ENCODE data around the gene CDH23.
A peak's percentile ranks its signal among the peaks of the same experiment; 100 is the strongest.

CDH23 gene

DNA sequence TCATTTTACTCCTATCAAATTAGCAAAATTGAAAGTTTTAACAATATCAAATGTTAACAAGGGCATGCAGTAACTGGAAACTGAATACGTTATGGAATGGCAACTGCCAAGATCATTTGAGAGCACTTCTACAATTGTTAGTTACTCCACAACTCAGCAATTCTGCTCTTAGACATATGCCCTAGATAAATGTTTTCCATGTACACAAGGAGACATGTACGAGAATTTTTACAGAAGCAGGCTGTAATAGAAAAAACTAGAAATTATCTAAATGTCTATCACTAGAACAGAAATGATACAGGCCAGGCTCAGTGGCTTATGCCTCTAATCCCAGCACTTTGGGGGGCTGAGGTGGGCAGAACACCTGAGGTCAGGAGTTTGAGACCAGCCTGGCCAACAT is 447.4 kb downstream of the CDH23 start:
- Histone ChIP-seq H2AFZ (ENCODE audit: low read length) (no peak overlapping the region), H4K20me1 (ENCODE audit: insufficient read depth, low read length, poor library complexity, severe bottlenecking) (peaks cover 86% of the 10 kb centered on the region), H3K4me1 (ENCODE audit: insufficient read depth, low read length, poor library complexity, severe bottlenecking) (peaks cover 37% of the 10 kb centered on the region), H3K36me3 (ENCODE audit: insufficient read depth, low read length) (no peaks in the 10 kb centered on the region), H3K9ac (ENCODE audit: low read depth, low read length, poor library complexity, severe bottlenecking) (no peak overlapping the region), H3K4me2 (ENCODE audit: low read depth, low read length, poor library complexity, severe bottlenecking) (no peak overlapping the region), H3K4me3 (ENCODE audit: low read length, poor library complexity, severe bottlenecking) (no peak overlapping the region), H3K9me2 (replicated peaks; ENCODE audit: low read depth, low read length) (no peaks in the 10 kb centered on the region), H3K79me2 (ENCODE audit: insufficient read depth, low read length) (peaks cover 67% of the 10 kb centered on the region), H3K9me3 (ENCODE audit: insufficient read depth, low read depth, low read length) (no peaks in the 10 kb centered on the region), H3K27me3 (ENCODE audit: insufficient read depth, low read length, poor library complexity, severe bottlenecking) (no peaks in the 10 kb centered on the region), H3F3A (ENCODE audit: low read depth) (no peaks in the 10 kb centered on the region)
- TF ChIP-seq, protein P1, sequence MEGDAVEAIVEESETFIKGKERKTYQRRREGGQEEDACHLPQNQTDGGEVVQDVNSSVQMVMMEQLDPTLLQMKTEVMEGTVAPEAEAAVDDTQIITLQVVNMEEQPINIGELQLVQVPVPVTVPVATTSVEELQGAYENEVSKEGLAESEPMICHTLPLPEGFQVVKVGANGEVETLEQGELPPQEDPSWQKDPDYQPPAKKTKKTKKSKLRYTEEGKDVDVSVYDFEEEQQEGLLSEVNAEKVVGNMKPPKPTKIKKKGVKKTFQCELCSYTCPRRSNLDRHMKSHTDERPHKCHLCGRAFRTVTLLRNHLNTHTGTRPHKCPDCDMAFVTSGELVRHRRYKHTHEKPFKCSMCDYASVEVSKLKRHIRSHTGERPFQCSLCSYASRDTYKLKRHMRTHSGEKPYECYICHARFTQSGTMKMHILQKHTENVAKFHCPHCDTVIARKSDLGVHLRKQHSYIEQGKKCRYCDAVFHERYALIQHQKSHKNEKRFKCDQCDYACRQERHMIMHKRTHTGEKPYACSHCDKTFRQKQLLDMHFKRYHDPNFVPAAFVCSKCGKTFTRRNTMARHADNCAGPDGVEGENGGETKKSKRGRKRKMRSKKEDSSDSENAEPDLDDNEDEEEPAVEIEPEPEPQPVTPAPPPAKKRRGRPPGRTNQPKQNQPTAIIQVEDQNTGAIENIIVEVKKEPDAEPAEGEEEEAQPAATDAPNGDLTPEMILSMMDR (conservative IDR thresholded peaks at IDR 0.05; ENCODE audit: low read length), result no peak
- no peak for TF ChIP-seq EZH2phosphoT487 (IDR thresholded peaks at IDR 0.05; ENCODE audit: borderline replicate concordance)

DNA sequence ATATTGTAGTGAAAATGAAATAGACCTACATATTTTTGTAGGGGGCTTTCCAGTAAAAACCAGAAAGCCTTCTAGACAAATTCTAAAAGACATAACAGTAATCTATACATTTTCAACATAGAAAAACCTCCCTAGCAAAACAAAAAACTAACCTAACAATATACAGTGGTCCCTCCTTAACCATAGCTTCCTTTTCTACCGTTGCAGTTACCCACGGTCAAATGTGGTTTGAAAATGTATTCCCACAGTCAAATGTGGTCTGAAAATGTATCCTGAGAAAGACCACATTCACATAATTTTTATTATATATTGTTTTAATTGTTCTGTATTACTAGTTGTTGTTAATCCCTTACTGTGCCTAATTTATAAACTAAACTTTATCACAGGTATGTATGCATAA is 448.0 kb downstream of the CDH23 start:
- Histone ChIP-seq H2AFZ (ENCODE audit: low read length) (no peak overlapping the region), H3K36me3 (ENCODE audit: insufficient read depth, low read length) (no peaks in the 10 kb centered on the region), H3K27me3 (ENCODE audit: insufficient read depth, low read length, poor library complexity, severe bottlenecking) (no peaks in the 10 kb centered on the region), H4K20me1 (ENCODE audit: insufficient read depth, low read length, poor library complexity, severe bottlenecking) (peaks cover 91% of the 10 kb centered on the region), H3K9ac (ENCODE audit: low read depth, low read length, poor library complexity, severe bottlenecking) (no peak overlapping the region), H3K4me2 (ENCODE audit: low read depth, low read length, poor library complexity, severe bottlenecking) (no peak overlapping the region), H3K9me3 (ENCODE audit: insufficient read depth, low read depth, low read length) (no peaks in the 10 kb centered on the region), H3K9me2 (replicated peaks; ENCODE audit: low read depth, low read length) (no peaks in the 10 kb centered on the region), H3F3A (ENCODE audit: low read depth) (no peaks in the 10 kb centered on the region), H3K79me2 (ENCODE audit: insufficient read depth, low read length) (peaks cover 69% of the 10 kb centered on the region), H3K4me3 (ENCODE audit: low read length, poor library complexity, severe bottlenecking) (no peak overlapping the region), H3K4me1 (ENCODE audit: insufficient read depth, low read length, poor library complexity, severe bottlenecking) (peaks cover 43% of the 10 kb centered on the region)
- no peak for TF ChIP-seq EZH2phosphoT487 (IDR thresholded peaks at IDR 0.05; ENCODE audit: borderline replicate concordance)
- TF ChIP-seq, protein P1 (conservative IDR thresholded peaks at IDR 0.05; ENCODE audit: low read length), result no peak

DNA sequence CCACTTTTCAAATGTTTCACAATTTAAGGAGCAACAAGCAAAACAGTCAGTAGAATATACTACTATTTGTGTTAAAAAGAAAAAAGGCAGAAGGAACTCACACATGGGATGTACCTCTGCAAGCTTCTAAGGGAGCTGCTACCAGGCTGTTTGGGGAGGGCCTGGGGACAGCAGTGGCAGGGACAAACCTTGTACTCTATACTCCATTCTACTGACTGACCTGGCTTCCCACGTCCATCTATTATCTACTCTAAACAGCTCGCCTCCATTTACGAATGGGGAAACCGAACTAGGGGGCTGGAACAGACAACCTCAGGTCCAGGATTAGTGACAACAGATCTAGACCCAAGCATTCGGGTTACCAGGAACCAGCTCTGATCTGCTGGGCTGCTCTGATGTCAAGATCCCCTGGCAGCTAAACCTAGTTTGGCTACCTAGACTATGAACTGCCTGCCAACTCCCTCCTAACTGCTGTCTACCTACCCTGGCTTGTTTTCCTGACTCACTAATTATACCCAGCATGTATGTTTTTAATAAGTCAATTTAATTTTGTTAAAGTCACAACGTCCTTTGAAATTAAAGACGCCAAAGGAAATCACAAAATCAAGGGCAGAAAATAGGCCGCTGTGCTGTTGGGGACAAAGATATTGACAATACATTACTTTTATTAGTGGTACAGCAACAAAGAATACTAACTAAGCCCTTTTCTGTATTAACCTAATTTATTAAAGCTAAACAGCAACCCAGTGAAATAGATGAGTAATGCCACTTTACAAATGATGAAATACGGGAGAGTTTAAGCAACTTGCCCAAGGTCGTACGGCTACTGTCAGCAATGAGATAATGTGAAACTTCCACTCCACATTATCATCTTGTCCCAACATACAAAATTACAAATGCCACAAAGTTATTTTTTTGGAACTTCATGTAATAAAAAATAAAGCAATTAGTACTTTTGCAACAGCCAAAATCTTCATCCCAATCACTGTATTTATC is 449.0 kb downstream of the CDH23 start:
- H3K4me2 ChIP-seq (ENCODE audit: low read depth, low read length, poor library complexity, severe bottlenecking), result peak overlapping the region; percentile 2
- H4K20me1 ChIP-seq (ENCODE audit: insufficient read depth, low read length, poor library complexity, severe bottlenecking), result peaks cover 90% of the 10 kb centered on the region
- TF ChIP-seq, protein P1 (conservative IDR thresholded peaks at IDR 0.05; ENCODE audit: low read length), result no peak
- no peak for TF ChIP-seq EZH2phosphoT487 (IDR thresholded peaks at IDR 0.05; ENCODE audit: borderline replicate concordance)
- no peaks in the 10 kb centered on the region for H3K27me3 ChIP-seq (ENCODE audit: insufficient read depth, low read length, poor library complexity, severe bottlenecking)
- no peaks in the 10 kb centered on the region for H3K9me2 ChIP-seq (replicated peaks; ENCODE audit: low read depth, low read length)
- peaks cover 76% of the 10 kb centered on the region for H3K79me2 ChIP-seq (ENCODE audit: insufficient read depth, low read length)
- peaks cover 53% of the 10 kb centered on the region for H3K4me1 ChIP-seq (ENCODE audit: insufficient read depth, low read length, poor library complexity, severe bottlenecking)
- no peaks in the 10 kb centered on the region for H3K9me3 ChIP-seq (ENCODE audit: insufficient read depth, low read depth, low read length)
- H3K36me3 ChIP-seq (ENCODE audit: insufficient read depth, low read length), result no peaks in the 10 kb centered on the region
- H3K9ac ChIP-seq (ENCODE audit: low read depth, low read length, poor library complexity, severe bottlenecking), result no peak overlapping the region
- H3F3A ChIP-seq (ENCODE audit: low read depth), result no peaks in the 10 kb centered on the region
- H2AFZ ChIP-seq (ENCODE audit: low read length), result no peak overlapping the region
- no peak overlapping the region for H3K4me3 ChIP-seq (ENCODE audit: low read length, poor library complexity, severe bottlenecking)

Measured in Loucy (cell line).